Fibroblast of lung (primary cell): ENCODE results near the gene DNAH10. TPM values are rescaled to one million over a fixed set of nuclear protein-coding genes. Genes with fewer than 3 reads are reported as not detected.

ENCODE experiments used
- DNase-seq, 2 donors: peaks; one replicate each; pipeline versions ENCODE4 v3.0.0 to v3.0.0-alpha.2; 2010; ENCODE audit warnings: low read depth in 2 of 2
- H2AFZ ChIP-seq: 2 replicates; pipeline ENCODE4 v1.5.1; 2012; ENCODE audit warnings: low read length, control low read depth, inconsistent platforms
- H3K27ac ChIP-seq: 2 replicates; pipeline ENCODE4 v1.5.1; 2011; ENCODE audit warnings: low read length, control low read depth; ENCODE audit not compliant: insufficient read depth
- H3K27me3 ChIP-seq: 2 replicates; pipeline ENCODE4 v1.5.1; 2011; ENCODE audit warnings: mild to moderate bottlenecking, low read length; ENCODE audit not compliant: control insufficient read depth, insufficient read depth
- H3K36me3 ChIP-seq: 2 replicates; pipeline ENCODE4 v1.5.1; 2011; ENCODE audit warnings: low read length; ENCODE audit not compliant: control insufficient read depth, insufficient read depth
- H3K4me1 ChIP-seq: 2 replicates; pipeline ENCODE4 v1.5.1; 2011; ENCODE audit warnings: low read length; ENCODE audit not compliant: control insufficient read depth, insufficient read depth; ENCODE audit errors: extremely low read depth
- H3K4me2 ChIP-seq: 2 replicates; pipeline ENCODE4 v1.5.1; 2011; ENCODE audit warnings: low read length, control low read depth; ENCODE audit not compliant: insufficient read depth; ENCODE audit errors: extremely low read depth
- H3K4me3 ChIP-seq, 4 experiments: fragments of 200-600 bp in 1 of 4; sonication (generic) in 1 of 4; replicated peaks in 1 of 4; 2 replicates each; pipeline ENCODE4 v1.5.1; 2011 to 2016; ENCODE audit warnings: low read length in 4 of 4, low read depth in 3 of 4, mild to moderate bottlenecking in 3 of 4, control low read depth in 2 of 4, inconsistent platforms in 1 of 4, mixed read lengths in 1 of 4; ENCODE audit not compliant: insufficient read depth in 1 of 4; ENCODE audit errors: control extremely low read depth in 1 of 4
- H3K79me2 ChIP-seq: 2 replicates; pipeline ENCODE4 v1.5.1; 2012; ENCODE audit warnings: mild to moderate bottlenecking, low read length, inconsistent platforms; ENCODE audit not compliant: control insufficient read depth, insufficient read depth
- H3K9ac ChIP-seq: 2 replicates; pipeline ENCODE4 v1.5.1; 2011; ENCODE audit warnings: mild to moderate bottlenecking, low read length, control low read depth; ENCODE audit not compliant: insufficient read depth
- H3K9me3 ChIP-seq: 2 replicates; pipeline ENCODE4 v1.5.1; 2012; ENCODE audit warnings: low read depth, low read length; ENCODE audit not compliant: control insufficient read depth, insufficient read depth
- H4K20me1 ChIP-seq: 2 replicates; pipeline ENCODE4 v1.5.1; 2011; ENCODE audit warnings: low read length; ENCODE audit not compliant: control insufficient read depth, insufficient read depth; ENCODE audit errors: extremely low read depth
- CTCF ChIP-seq, 2 donors: IDR thresholded peaks in 1 of 2; conservative IDR thresholded peaks in 1 of 2; 1 replicate in 1 of 2; 2 replicates in 1 of 2; pipeline ENCODE4 v1.5.1; 2011 to 2012; ENCODE audit warnings: low read length in 2 of 2, control low read depth in 1 of 2, inconsistent platforms in 1 of 2, low read depth in 1 of 2, mild to moderate bottlenecking in 1 of 2
- EZH2 ChIP-seq: IDR thresholded peaks from 2 replicates; pipeline ENCODE4 v1.5.1; 2012; ENCODE audit warnings: low read length, control low read depth, mild to moderate bottlenecking; ENCODE audit errors: missing control alignments
- polyA plus RNA-seq, 2 donors: library from polyadenylated mRNA; depleted of rRNA in 1 of 2; stranded (reverse) in 1 of 2; unstranded in 1 of 2; fragments of >200 nt; gene quantifications; 2 replicates each; pipeline ENCODE4 v1.2.1, GENCODE V29; 2011 to 2012; ENCODE audit warnings: missing spikeins in 1 of 2
- total RNA-seq: library from RNA; depleted of rRNA; stranded (reverse); fragments of >200 nt; gene quantifications from 2 replicates; pipeline ENCODE4 v1.2.1, GENCODE V29; 2014

DNAH10 gene
- total and polyA plus RNA-seq, 2 donors (not counting 1 experiment from before 2014, with no cell fraction given) = 0.06 to 0.33 TPM

- Histone ChIP-seq H3K4me3 (no peak overlapping the region), H3K4me2 (no peak overlapping the region), H3K9me3 (no peaks in the 10 kb centered on the region), H3K9ac (no peak overlapping the region), H3K36me3 (peaks cover 11% of the 10 kb centered on the region), H3K4me1 (no peaks in the 10 kb centered on the region), H3K27me3 (no peaks in the 10 kb centered on the region), H2AFZ (no peak overlapping the region), H3K79me2 (no peaks in the 10 kb centered on the region), H4K20me1 (no peaks in the 10 kb centered on the region), H3K27ac (no peak overlapping the region)
- DNase-seq = no peak
- TF ChIP-seq CTCF (conservative IDR thresholded peaks at IDR 0.05 in 1 of 2, IDR thresholded peaks at IDR 0.05 in 1 of 2; ENCODE audit: low read depth in 1 of 2, low read length in 2 of 2) (no peak), EZH2 (no peak)
Observed at GRCh38 chr12:123732251-123732650, 29.9 kb upstream of the DNAH10 start.

GRCh38 chr12:123733229-123733628 lies 28.9 kb upstream of the DNAH10 start:
- H3K4me1 ChIP-seq = no peaks in the 10 kb centered on the region
- H3K36me3 ChIP-seq = peaks cover 11% of the 10 kb centered on the region
- H3K27ac ChIP-seq = no peak overlapping the region
- H2AFZ ChIP-seq = no peak overlapping the region
- no peak overlapping the region for H3K4me2 ChIP-seq
- H4K20me1 ChIP-seq = no peaks in the 10 kb centered on the region
- H3K9ac ChIP-seq = no peak overlapping the region
- no peak overlapping the region for H3K4me3 ChIP-seq
- TF ChIP-seq EZH2 (no peak), CTCF (conservative IDR thresholded peaks at IDR 0.05 in 1 of 2, IDR thresholded peaks at IDR 0.05 in 1 of 2; ENCODE audit: low read depth in 1 of 2, low read length in 2 of 2) (no peak)
- H3K9me3 ChIP-seq = no peaks in the 10 kb centered on the region
- H3K79me2 ChIP-seq = no peaks in the 10 kb centered on the region
- no peaks in the 10 kb centered on the region for H3K27me3 ChIP-seq
- no peak for DNase-seq

- Histone ChIP-seq H3K4me3 (no peak overlapping the region), H3K79me2 (no peaks in the 10 kb centered on the region), H2AFZ (no peak overlapping the region), H3K9me3 (no peaks in the 10 kb centered on the region), H3K36me3 (peaks cover 12% of the 10 kb centered on the region), H3K9ac (no peak overlapping the region), H4K20me1 (peaks cover 2% of the 10 kb centered on the region), H3K4me1 (no peaks in the 10 kb centered on the region), H3K27me3 (no peaks in the 10 kb centered on the region), H3K4me2 (no peak overlapping the region), H3K27ac (no peak overlapping the region)
- DNase-seq = no peak
- TF ChIP-seq CTCF (conservative IDR thresholded peaks at IDR 0.05 in 1 of 2, IDR thresholded peaks at IDR 0.05 in 1 of 2; ENCODE audit: low read depth in 1 of 2, low read length in 2 of 2) = no peak
- TF ChIP-seq EZH2 = no peak
Observed at GRCh38 chr12:123734268-123734667, 27.8 kb upstream of the DNAH10 start.
